ENCODE measurements around the gene PLA2G7.
"Not testable (repeated sequence)": the region's sequence is repeated elsewhere in the genome, so short reads cannot be mapped to it uniquely, and the experiment has no call there.

PLA2G7 gene

GRCh38 chr6:46746696-46747095 is 11.5 kb upstream of the PLA2G7 start, which contains the start of gene ANKRD66:
Gene ANKRD66 (plus strand): TSS chr6:46746933. CDS start chr6:46751949, 5,016 bp downstream.
- no peak for DNase-seq

- DNase-seq: no peak
Observed at GRCh38 chr6:46745973-46746372, 10.8 kb upstream of the PLA2G7 start.

GRCh38 chr6:46744159-46744725 is 9.1 kb upstream of the PLA2G7 start:
- DNase-seq: not testable (repeated sequence)

GRCh38 chr6:46743425-46744158 is 8.4 kb upstream of the PLA2G7 start:
- DNase-seq: no peak

GRCh38 chr6:46741910-46742309 is 6.7 kb upstream of the PLA2G7 start:
- DNase-seq: no peak

- no peak for DNase-seq
Observed at GRCh38 chr6:46741482-46741881, 6.3 kb upstream of the PLA2G7 start.

- DNase-seq: no peak
Observed at GRCh38 chr6:46736906-46737305, 1.7 kb upstream of the PLA2G7 start.

GRCh38 chr6:46735720-46736031 is 501 bp upstream of the PLA2G7 start:
- no peak for DNase-seq

- DNase-seq: no peak
Observed at GRCh38 chr6:46733341-46733801, 1.8 kb downstream of the PLA2G7 start.

- peak in 1 of 2 donors; percentile 18 for DNase-seq
Observed at GRCh38 chr6:46730921-46731461, 4.2 kb downstream of the PLA2G7 start.

- DNase-seq: no peak
Observed at GRCh38 chr6:46729787-46730326, 5.3 kb downstream of the PLA2G7 start.

GRCh38 chr6:46720401-46720800 is 14.8 kb downstream of the PLA2G7 start:
- no peak for DNase-seq

- DNase-seq: no peak
Observed at GRCh38 chr6:46719099-46719498, 16.1 kb downstream of the PLA2G7 start.

GRCh38 chr6:46715141-46715540 is 20.0 kb downstream of the PLA2G7 start:
- peak in 1 of 2 donors; percentile 19 for DNase-seq

- DNase-seq: no peak
Observed at GRCh38 chr6:46711491-46711890, 23.7 kb downstream of the PLA2G7 start.

GRCh38 chr6:46706464-46706863 is 28.7 kb downstream of the PLA2G7 start:
- DNase-seq: no peak

- DNase-seq: peak in 1 of 2 donors; percentile 18
Observed at GRCh38 chr6:46704562-46704961, 30.6 kb downstream of the PLA2G7 start.

GRCh38 chr6:46699970-46700369 is 35.2 kb downstream of the PLA2G7 start:
- DNase-seq: no peak

GRCh38 chr6:46690911-46691451 is 44.2 kb downstream of the PLA2G7 start:
- no peak for DNase-seq

- DNase-seq: no peak
Observed at GRCh38 chr6:46690141-46690755, 44.9 kb downstream of the PLA2G7 start.

GRCh38 chr6:46689657-46690056 is 45.5 kb downstream of the PLA2G7 start:
- no peak for DNase-seq

- DNase-seq: no peak
Observed at GRCh38 chr6:46688966-46689335, 46.2 kb downstream of the PLA2G7 start.
